ENCODE measurements around the gene FAM81A.

FAM81A gene

DNA sequence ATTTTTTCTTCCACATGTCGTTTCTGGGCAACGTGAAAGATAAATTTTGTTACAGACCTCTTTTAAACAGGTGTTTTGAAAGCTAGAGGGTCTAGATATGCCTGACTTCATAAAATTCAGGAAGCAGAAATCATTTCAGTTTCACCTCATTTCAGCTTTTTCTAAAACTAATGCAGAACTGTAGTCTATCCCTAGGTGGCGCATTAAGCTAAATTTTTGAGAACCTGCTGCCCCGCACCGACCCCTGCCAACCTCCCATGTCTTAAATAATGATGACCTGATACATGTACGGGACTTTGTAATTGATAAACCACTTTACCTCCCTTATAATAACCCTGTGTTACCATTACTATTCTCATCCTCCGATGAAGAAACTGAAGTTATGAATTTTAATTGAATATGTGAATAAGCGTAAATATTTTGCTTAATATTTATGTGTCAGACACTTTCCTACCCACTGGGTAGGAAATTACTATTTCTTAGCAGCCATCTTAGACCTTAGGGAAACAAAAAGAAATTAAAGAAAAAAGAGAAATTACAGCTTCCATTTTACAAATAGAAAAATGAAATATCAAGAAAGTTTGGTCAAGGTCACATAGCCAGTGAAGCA, 94.9 kb downstream of the FAM81A start:
- no peak overlapping the region for H3K4me3 ChIP-seq
- H3K27ac ChIP-seq: no peak overlapping the region

DNA sequence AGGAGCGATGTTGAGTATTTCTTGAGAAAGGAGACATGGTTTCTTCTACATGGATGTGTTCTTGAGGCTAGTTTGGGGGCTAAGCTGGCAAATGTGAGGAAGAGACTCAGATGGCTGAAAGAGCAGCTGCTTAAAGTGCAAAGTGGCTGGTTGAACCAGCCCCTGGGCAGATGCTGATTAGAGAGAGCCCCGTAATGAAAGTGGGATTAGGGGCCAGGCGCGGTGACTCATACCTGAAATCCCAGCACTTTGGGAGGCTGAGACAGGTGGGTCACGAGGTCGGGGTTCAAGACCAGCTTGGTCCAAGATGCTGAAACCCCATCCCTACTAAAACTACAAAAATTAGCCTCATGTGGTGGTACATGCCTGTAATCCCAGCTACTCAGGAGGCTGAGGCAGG, 98.6 kb downstream of the FAM81A start:
- Histone ChIP-seq H3K4me3 (no peak overlapping the region), H3K27ac (no peak overlapping the region)

GRCh38 chr15:59537403-59537802, 99.4 kb downstream of the FAM81A start:
- Histone ChIP-seq H3K27ac (no peak overlapping the region), H3K4me3 (no peak overlapping the region)

DNA sequence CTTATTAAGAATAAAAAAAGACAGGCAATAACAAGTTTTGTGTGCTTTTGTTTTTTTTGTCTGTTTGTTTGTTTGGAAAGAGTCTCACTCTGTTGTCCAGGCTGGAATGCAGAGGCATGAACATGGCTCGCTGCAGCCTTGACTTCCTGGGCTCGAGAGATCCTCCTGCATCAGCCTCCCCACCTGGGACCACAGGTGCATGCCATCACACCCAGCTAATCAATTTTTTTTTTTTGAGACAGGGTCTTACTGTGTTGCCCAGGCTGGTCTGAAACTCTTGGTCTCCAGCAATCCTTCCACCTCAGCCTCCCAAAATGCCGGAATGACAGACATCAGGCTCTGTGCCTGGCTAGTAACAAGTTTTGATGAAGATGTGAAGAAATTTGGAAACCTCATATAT, 100.5 kb downstream of the FAM81A start:
- H3K4me3 ChIP-seq: no peak overlapping the region
- H3K27ac ChIP-seq: no peak overlapping the region

DNA sequence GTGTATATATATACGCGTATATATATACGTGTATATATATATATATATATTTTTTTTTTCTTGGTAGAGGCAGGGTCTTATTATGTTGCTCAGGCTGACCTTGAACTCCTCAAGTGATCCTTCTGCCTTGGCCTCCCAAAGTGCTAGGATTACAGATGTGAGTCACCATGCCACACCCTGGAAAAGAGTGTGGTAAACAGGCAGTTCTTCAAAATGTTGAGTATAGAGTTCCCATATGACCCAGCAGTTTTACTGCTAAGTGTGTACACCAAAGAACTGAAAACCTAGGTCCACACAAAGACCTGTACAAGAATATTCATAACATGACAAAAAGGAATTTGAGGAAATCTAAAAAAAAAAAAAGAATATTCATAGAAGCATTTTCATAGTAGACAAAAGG, 101.8 kb downstream of the FAM81A start:
- no peak overlapping the region for H3K27ac ChIP-seq
- H3K4me3 ChIP-seq: no peak overlapping the region

- H3K27ac ChIP-seq: no peak overlapping the region
- no peak overlapping the region for H3K4me3 ChIP-seq
Measured at GRCh38 chr15:59540654-59541053, 102.7 kb downstream of the FAM81A start.

DNA sequence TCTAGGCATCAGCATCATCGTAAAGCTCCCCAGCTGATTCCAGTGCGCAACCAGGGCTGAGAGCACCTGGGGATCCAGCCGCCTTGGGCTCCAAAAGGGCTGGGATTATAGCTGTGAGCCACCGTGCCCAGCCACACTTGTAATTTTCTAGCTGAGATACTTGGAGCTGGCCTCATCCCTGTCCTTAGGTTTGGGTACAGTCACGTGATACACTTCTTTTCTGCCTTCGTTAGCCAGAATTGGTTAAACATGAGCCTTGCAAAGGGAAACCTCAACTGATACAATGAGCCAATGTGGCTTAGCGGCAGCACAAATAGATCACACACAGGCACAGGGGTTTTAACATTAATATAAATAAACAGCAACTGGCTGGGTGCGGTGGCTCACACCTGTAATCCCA, 103.8 kb downstream of the FAM81A start:
- no peak overlapping the region for H3K4me3 ChIP-seq
- no peak overlapping the region for H3K27ac ChIP-seq

DNA sequence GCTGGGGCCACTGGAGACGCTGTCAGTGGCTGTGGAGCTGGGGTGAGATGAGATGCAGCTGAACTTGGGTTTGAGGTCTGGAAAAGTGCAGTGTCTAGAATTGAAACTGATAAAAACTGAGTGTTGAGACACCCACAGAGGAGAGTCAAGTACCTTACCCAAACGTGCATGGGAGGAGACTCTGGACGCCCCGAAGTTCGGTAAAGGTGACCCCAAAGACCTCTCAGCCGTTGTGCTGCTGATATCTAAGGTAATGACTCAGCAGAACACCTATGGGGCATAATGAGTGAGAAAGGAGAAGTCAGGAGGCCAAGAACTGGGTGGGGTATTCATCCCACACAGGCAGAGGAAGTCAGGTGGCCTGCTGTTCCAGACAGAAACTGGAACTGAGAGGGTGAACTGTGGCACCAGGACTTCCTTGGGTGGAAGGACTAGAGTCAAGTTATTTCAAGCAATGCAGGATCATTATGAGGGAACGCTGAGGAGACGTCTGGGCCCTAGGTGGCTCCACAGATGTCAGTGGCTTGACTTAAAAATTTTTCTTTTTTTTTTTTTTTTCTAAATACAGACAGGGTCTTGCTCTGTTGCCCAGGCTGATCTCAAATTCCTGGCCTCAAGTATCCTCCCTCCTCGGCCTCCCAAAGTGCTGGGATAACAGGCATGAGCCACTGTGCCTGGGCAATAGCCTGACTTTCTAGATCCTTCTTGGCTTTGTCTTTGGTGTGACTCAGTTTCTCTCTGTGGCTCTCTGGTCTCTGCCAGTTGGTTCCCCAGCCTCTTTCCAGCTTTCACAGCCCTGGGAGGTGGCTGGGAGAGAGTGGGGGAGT, 105.9 kb downstream of the FAM81A start:
- Histone ChIP-seq H3K27ac (no peak overlapping the region), H3K4me3 (no peak overlapping the region)

- Histone ChIP-seq H3K4me3 (no peak overlapping the region), H3K27ac (no peak overlapping the region)
Measured at GRCh38 chr15:59545573-59545972, 107.6 kb downstream of the FAM81A start.

DNA sequence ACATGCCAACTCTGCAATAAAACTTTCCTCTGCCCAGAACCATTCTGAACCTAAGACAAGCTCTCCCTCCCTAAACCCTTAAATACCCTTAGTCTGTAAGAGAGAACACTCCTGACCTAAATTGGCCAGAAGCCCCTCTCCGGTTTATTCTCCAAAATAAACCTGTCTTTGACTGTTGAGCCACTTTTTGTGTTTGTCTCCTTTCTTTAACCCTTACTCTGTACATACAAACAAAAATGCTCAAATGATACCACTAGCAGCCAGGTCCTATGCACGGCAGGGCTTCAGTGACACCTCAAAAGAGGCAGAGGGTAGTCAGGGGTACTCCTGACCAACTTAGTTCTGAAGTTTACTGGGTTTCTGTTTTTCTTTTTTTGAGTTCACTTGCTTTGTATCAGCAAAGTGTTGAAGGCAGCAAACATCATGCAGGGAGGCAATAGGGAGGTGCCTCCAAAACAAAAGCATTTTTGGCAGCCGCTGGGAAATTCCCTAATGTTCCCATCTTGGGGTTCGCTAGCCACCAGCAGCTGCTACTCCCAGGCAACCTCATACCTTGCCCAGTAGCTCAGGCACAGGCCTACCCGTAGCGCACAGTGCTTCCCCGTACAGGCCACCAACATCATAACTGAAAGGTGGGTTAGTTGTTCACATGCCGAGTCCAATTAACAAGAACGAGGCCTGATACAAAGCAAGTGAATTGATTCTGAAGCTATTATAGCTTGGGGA, 110.7 kb downstream of the FAM81A start:
- H3K27ac ChIP-seq: no peak overlapping the region

GRCh38 chr15:59549301-59550185, 111.6 kb downstream of the FAM81A start:
- no peak overlapping the region for H3K27ac ChIP-seq
- no peak overlapping the region for H3K4me3 ChIP-seq

More for the DNA sequence above, 110.7 kb downstream of the FAM81A start:
- H3K4me3 ChIP-seq: no peak overlapping the region

- Histone ChIP-seq H3K27ac (no peak overlapping the region), H3K4me3 (no peak overlapping the region)
Measured at GRCh38 chr15:59550530-59550929, 112.5 kb downstream of the FAM81A start.

DNA sequence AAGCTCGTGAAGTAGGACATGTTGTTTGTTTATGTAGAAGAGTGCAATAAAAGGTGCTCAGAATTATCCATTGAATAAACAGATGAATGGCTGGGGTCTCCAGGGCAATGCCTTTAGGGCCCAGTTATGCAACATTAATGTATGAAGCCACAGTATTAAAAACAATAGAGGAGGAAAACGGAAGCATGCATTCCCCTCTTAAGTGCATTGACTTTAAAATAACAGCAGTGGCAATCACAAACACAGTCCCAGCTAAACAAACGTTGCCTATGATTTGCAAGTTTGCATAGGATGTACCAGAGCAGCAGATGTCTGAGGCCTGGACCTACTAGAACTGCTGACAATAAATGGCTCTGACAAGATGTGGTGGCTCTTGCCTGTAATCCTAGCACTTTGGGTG, 113.0 kb downstream of the FAM81A start:
- no peak overlapping the region for H3K27ac ChIP-seq
- H3K4me3 ChIP-seq: no peak overlapping the region

DNA sequence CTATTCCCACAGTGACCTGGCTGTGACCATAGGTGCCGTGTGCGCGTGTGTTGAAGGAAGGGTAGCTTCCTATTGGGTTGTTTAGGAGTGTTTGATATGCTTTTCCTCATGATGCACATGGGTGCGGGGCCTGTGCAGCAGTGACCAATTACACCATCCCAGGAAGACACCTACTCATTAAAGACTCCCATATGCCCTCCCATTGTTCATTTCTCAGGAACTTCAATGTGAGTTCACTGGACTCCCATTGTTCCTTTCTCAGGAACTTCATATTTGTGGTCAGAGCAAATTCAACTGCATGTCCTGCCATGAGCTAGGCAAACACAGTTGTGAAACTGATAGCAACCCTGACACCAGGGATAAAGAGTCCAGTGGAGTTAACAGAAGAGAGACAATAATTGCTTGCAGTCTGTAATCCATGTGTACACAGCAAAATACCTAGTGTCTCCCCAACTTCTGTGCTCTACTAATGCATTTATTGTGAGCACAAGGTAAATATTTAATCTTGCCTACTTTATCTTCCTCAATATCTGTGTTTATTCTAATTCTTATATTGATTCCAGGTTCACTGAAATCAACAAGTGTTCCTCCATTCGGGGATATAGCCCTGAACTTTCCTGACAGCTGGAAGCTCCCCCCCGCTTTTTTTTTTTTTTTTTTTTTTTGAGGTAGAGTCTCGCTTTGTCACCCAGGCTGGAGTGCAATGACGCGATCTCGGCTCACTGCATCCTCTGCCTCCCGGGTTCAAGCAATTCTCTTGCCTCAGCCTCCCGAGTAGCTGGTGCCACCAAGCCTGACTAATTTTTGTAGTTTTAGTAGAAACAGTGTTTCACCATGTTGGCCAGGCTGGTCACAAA, 116.1 kb downstream of the FAM81A start:
- H3K4me3 ChIP-seq: no peak overlapping the region
- no peak overlapping the region for H3K27ac ChIP-seq

- H3K4me3 ChIP-seq: no peak overlapping the region
- no peak overlapping the region for H3K27ac ChIP-seq
Measured at GRCh38 chr15:59555696-59556095, 117.7 kb downstream of the FAM81A start.

DNA sequence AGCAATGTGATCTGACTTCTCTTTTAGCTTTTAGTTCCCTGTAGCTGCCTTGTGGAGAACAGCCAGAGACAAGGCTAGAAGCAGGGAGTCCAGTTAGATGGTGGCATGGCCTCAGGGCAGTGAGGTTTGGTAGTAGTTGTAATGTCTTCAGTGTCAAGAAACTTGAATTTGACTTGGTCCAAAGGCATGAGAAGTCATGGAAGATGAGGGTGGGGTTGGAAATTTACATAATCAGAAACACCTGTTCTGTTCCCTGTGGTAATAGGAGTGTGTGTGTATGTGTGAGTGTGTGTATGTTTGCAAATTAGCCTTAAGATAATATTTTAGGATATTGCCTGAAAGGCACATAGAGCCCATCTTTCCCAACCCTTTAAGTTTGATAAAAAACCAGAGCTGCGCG, 118.4 kb downstream of the FAM81A start:
- Histone ChIP-seq H3K4me3 (no peak overlapping the region), H3K27ac (no peak overlapping the region)

DNA sequence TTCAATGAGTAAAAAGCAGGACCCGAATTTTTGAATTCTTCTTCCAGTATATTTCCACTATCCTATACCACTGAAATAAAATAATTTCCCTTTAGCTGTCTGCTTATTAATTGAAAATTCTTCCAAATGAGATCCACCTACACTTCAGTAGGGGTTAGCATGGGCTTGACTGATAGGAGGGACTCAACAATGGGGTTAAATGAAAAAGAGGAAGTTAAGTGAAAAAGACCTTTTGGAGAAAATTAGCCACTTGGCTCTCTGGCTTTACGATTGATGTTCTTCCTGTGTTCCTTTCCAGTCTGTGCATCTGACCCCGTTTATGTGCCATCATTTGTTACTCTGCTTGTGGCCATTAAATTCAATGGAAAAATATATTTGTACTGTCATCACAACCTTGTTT, 119.6 kb downstream of the FAM81A start:
- Histone ChIP-seq H3K27ac (no peak overlapping the region), H3K4me3 (no peak overlapping the region)

DNA sequence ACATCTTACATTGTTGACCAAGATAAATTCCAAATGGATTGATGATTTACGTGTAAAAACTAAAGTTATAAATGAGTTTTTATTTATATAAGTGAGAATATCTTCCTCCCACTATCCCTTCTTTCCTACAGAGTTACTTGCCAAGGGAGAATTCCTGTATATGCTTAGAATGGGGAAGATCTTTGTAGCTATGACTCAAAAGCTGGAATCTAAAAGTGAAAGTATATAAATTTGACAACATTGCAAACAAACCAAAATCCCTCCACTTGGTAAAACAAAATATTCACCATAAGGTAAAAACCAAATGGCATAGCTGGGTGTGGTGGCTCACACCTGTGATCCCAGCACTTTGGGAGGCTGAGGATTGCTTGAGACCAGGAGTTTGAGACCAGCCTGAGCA, 120.9 kb downstream of the FAM81A start:
- no peak overlapping the region for H3K27ac ChIP-seq
- H3K4me3 ChIP-seq: no peak overlapping the region

GRCh38 chr15:59561547-59561946, 123.6 kb downstream of the FAM81A start:
- no peak overlapping the region for H3K27ac ChIP-seq
- H3K4me3 ChIP-seq: no peak overlapping the region

Data from skin epidermis (tissue), 12 donors.